Measurements from ENCODE around the gene MAST3. TPM values are rescaled to one million over a fixed set of nuclear protein-coding genes. Genes with fewer than 3 reads are reported as not detected.
A peak's percentile ranks its signal among the peaks of the same experiment; 100 is the strongest.

Gene MAST3
- total and polyA plus RNA-seq, 10 donors: 8.9 to 52.7 (median 38.2) TPM

DNA sequence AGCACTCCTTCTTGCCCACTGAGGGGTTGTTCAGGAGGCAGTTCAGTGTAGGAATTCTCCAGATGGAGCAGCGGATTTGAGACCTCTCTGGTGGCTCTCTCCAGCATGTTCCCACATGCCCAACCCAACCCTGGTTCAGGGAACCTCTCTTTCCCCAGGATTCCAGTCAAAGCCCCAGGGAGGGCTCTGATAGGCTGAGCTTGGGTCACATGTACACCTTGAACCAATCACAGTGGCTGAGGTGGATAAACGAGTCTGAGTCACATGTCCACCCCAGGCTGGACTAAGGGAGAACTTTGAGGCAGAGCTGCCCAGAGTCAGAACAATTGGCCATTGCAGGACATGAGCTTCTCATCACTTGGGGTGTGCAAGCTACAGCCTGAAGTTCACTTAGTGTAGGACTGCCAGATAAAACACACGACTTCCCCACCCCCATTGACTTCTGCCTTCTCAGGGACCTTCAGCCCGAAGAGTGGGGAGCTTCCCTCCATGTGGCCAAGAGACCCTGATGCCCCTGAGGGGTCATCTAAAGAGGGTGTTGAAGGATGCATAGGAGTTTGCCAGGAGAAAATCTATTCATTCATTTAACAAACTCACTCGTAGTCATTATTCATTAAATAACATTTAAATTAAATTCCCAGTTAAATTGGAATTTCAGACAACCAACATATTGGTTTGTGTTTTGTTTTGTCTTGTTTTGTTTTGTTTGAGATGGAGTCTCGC lies 4.0 kb upstream of the MAST3 start:
- WGBS, 5 donors: 70 to 84% (median 78%) methylated on average over 6 of the region's 6 CpGs
- Histone ChIP-seq H3K4me3 (no peak overlapping the region), H3K9me3 (no peaks in the 10 kb centered on the region), H3K4me1 (peaks cover 23 to 65% (median 57%) of the 10 kb centered on the region in 6 donors), H3K27me3 (replicated peaks in 1 of 7) (peaks cover 0 to 8% (median 0%) of the 10 kb centered on the region in 7 donors), H3K36me3 (no peaks in the 10 kb centered on the region), H3K27ac (peak overlapping the region in 1 of 8 donors; percentile 16)
- TF ChIP-seq POLR2AphosphoS5 (IDR thresholded peaks at IDR 0.05) (no peak), POLR2A (IDR thresholded peaks at IDR 0.05) (no peak)
- TF ChIP-seq, protein P1, sequence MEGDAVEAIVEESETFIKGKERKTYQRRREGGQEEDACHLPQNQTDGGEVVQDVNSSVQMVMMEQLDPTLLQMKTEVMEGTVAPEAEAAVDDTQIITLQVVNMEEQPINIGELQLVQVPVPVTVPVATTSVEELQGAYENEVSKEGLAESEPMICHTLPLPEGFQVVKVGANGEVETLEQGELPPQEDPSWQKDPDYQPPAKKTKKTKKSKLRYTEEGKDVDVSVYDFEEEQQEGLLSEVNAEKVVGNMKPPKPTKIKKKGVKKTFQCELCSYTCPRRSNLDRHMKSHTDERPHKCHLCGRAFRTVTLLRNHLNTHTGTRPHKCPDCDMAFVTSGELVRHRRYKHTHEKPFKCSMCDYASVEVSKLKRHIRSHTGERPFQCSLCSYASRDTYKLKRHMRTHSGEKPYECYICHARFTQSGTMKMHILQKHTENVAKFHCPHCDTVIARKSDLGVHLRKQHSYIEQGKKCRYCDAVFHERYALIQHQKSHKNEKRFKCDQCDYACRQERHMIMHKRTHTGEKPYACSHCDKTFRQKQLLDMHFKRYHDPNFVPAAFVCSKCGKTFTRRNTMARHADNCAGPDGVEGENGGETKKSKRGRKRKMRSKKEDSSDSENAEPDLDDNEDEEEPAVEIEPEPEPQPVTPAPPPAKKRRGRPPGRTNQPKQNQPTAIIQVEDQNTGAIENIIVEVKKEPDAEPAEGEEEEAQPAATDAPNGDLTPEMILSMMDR (IDR thresholded peaks at IDR 0.05 in 8 of 11, conservative IDR thresholded peaks at IDR 0.05 in 3 of 11): no peak
- DNase-seq: no peak
- intact Hi-C loops (cut with DNase I; ENCODE audit: low total_unique reads): no loop called here

DNA sequence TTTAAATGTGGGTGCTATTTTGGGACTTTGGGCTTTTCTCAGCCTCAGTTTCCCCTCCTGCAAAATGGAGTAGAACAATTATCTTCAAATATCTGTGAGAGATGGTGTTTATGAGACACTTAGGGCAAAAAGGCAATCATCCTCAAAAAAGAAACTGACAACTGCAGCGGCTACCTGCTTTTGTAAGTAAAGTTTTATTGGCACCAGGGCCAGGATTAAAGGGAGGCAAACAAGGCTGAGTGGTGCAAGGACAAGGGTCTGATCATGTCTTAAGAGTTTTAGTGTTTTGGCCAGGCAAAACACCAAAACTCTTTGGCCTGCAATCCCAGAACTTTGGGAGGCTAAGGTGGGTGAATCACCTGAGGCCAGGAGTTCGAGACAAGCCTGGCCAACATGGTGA lies 1.3 kb upstream of the MAST3 start:
- WGBS, 5 donors: 92 to 100% (median 96%) methylated on average over 2 of the region's 2 CpGs
- no peak for DNase-seq
- H3K27ac ChIP-seq: no peak overlapping the region
- H3K27me3 ChIP-seq (replicated peaks in 1 of 7): peaks cover 0 to 30% (median 0%) of the 10 kb centered on the region in 7 donors
- H3K9me3 ChIP-seq: no peaks in the 10 kb centered on the region
- peaks cover 0 to 5% (median 0%) of the 10 kb centered on the region in 6 donors for H3K36me3 ChIP-seq
- intact Hi-C loops (cut with DNase I; ENCODE audit: low total_unique reads): no loop called here
- no peak overlapping the region for H3K4me3 ChIP-seq
- H3K4me1 ChIP-seq: peaks cover 20 to 63% (median 48%) of the 10 kb centered on the region in 6 donors
- TF ChIP-seq, protein P1 (IDR thresholded peaks at IDR 0.05 in 8 of 11, conservative IDR thresholded peaks at IDR 0.05 in 3 of 11): no peak
- TF ChIP-seq POLR2A (IDR thresholded peaks at IDR 0.05) (no peak), POLR2AphosphoS5 (IDR thresholded peaks at IDR 0.05) (no peak)

DNA sequence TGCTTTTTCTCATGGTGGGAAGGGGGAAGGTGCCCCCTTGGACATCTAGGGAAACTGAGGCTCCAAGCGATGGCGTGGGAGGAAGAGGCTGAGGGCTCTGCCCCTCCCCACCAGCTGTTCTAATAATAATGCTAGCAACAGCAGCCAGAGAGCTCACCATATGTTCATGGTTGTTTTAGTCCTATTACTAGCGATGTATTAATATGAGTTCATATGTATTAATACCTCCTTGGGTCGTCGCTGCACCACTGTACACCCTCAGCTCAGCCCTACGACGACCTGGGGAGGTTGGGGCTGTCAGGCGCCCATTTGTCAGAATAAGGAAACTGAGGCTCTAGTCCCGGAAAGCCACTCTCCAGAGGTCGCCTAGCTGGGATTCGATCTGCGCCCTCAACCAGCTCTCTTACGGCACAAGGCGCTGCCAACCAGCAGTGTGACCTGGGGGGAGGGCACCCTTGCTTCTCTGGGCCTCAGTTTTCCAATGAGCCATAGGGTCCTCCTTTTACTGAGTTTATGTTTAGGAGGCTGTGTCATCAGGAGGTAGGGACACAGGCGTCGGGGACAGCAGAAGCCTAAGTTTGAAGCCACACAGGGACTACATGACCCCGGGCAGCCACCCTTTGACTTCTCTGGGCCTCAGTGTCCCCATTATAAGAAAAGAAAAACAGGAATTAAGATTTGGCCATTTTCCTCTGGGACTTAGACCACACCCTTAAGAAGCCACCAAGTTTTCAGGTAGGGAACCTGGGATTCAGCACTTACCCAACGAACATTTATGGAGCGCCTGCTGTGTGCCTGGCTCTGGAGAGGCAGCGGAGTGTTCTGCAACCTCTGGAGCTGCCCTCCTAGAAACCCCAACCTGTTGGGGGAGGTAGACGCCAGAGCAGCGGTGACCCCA lies 664 bp downstream of the MAST3 start:
- Histone ChIP-seq H3K27me3 (replicated peaks in 1 of 7) (peaks cover 0 to 30% (median 0%) of the 10 kb centered on the region in 7 donors), H3K36me3 (peaks cover 0 to 11% (median 0%) of the 10 kb centered on the region in 6 donors), H3K4me3 (peak overlapping the region; percentile 34 to 82 (median 54)), H3K4me1 (peaks cover 17 to 50% (median 32%) of the 10 kb centered on the region in 6 donors), H3K9me3 (no peaks in the 10 kb centered on the region), H3K27ac (peak overlapping the region; percentile 27 to 87 (median 79))
- TF ChIP-seq, protein P1 (IDR thresholded peaks at IDR 0.05 in 8 of 11, conservative IDR thresholded peaks at IDR 0.05 in 3 of 11): no peak
- TF ChIP-seq POLR2A (IDR thresholded peaks at IDR 0.05) (no peak), POLR2AphosphoS5 (IDR thresholded peaks at IDR 0.05) (no peak)
- intact Hi-C loops (cut with DNase I; ENCODE audit: low total_unique reads): no loop called here
- no peak for DNase-seq
- 26 to 31% (median 29%) methylated on average over 22 of the region's 22 CpGs for WGBS, 5 donors
